Activated T-cell treated with anti-CD3 and anti-CD28 coated beads, Interleukin-2, amount 50 U/mL, for 4 hours (primary cell): ENCODE data around the gene SMC1B. TPM values are rescaled to one million over a fixed set of nuclear protein-coding genes. Genes with fewer than 3 reads are reported as not detected.
A peak's percentile ranks its signal among the peaks of the same experiment; 100 is the strongest.

Experiments
- ATAC-seq, 2 donors: fragments of 200-7000 bp; cut with Tn5 transposase; one replicate each; pipeline ENCODE4 v1.10.0; 2021
- DNase-seq: peaks from one replicate; pipeline ENCODE4 v3.0.0-alpha.2; 2020
- H3K27me3 Mint-ChIP-seq: one replicate; pipeline ENCODE4 v1.8.0; 2021; ENCODE audit warnings: low read depth, mixed read lengths
- H3K36me3 Mint-ChIP-seq: one replicate; pipeline ENCODE4 v1.8.0; 2022; ENCODE audit warnings: mixed read lengths; ENCODE audit not compliant: insufficient read depth
- H3K4me1 Mint-ChIP-seq: one replicate; pipeline ENCODE4 v1.8.0; 2021; ENCODE audit warnings: low read depth, mixed read lengths
- H3K4me3 Mint-ChIP-seq: one replicate; pipeline ENCODE4 v1.8.0; 2021; ENCODE audit warnings: mild to moderate bottlenecking, moderate library complexity, mixed read lengths
- H3K9me3 Mint-ChIP-seq: one replicate; pipeline ENCODE4 v1.8.0; 2021; ENCODE audit warnings: mixed read lengths
- total RNA-seq, 3 donors: library from RNA; stranded (reverse); gene quantifications; one replicate each; pipeline ENCODE4 v1.2.1, GENCODE V29; 2021

The SMC1B gene
- total RNA-seq, 3 donors from 2014 or later = 0.13 to 0.24 (median 0.18) TPM

DNA sequence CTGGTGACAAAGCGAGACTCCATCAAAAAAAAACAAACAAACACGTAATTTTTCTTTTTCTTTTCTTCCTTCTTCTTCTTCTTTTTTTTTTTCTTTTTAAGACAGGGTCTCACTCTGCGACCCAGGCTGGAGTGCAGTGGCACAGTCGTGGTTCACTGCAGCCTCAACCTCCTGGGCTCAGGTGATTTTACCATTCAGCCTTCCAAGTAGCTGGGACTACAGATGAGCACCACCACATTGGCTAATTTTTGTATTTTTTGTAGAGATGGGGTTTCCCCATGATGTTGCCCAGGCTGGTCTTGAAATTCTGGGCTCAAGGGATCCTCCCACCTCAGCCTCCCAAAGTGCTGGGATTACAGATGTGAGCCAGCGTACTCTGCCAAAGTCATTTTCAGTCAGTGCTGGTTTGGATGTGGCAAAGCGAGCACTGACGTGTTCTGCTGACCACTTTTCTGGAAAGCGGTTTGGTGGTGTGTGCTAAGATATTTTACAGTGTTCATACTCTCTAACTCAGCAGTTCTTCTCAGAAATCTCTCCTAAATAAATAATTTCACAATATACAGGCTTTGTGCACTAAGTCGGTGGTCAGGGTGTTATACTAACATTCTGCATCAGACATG lies 92.9 kb downstream of the SMC1B start:
- ATAC-seq (no peak), DNase-seq (no peak)
- H3K27me3 Mint-ChIP-seq = no peaks in the 10 kb centered on the region
- H3K36me3 Mint-ChIP-seq = peaks cover 23% of the 10 kb centered on the region
- peaks cover 86% of the 10 kb centered on the region for H3K4me1 Mint-ChIP-seq
- no peaks in the 10 kb centered on the region for H3K9me3 Mint-ChIP-seq
- peak overlapping the region; percentile 78 for H3K4me3 Mint-ChIP-seq

DNA sequence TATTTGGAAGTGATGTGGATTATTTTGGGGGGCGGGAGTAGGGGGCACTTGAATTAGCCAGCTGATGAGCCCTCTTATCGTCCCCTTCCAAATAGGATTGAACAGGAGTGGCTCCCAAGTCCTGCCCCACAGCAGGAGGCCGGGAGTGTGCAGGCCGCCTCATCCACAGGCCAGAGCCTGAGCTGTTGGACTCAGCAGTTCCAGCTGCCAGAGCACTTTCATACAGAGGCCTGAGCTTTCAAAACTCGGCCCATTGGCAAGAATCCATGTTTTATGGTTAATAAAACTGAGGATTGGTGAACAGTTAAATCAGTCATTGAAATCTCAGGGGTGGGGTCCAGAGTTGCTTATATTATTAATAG lies 94.1 kb downstream of the SMC1B start:
- Mint-ChIP-seq H3K9me3 (no peaks in the 10 kb centered on the region), H3K4me1 (peaks cover 90% of the 10 kb centered on the region), H3K4me3 (peak overlapping the region; percentile 78), H3K36me3 (peaks cover 20% of the 10 kb centered on the region), H3K27me3 (no peaks in the 10 kb centered on the region)
- no peak for ATAC-seq
- no peak for DNase-seq

DNA sequence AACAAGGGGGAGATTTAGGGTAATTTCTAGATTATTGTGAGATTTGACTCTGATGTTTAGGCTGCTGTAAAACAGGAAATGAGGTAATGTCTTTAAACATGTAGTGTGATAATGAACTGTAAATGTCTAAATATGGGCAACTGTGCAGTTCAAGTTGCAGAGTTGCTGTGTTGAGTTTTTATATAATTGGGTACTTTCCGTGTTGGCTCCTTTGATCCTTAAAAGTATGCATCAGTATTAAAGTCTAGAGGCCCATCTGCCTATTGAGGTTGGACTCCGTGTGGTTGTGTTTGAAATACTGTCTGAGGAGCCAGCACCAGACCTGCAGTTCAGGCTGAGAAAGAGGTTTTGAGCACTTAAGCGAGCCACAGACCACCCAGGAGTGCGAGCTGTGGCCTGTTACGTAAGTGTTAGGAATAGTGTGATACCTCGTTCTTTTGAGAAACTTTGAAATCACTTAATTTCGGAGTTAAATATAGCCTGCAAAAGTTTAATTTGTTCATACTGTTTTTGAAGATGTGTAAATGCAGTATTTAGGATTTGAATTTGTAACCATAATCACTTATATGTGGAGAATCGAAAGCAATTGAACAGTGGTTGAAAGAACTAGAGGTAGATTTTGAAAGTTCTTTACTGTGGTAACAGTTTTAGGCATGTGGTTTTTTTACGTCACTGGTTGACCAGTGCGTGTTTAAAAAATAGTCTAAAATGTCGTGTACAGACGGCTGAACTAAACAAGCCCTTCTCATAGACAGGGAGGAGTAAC lies 94.7 kb downstream of the SMC1B start:
- Mint-ChIP-seq H3K27me3 (no peaks in the 10 kb centered on the region), H3K4me1 (peaks cover 89% of the 10 kb centered on the region), H3K9me3 (no peaks in the 10 kb centered on the region), H3K36me3 (peaks cover 14% of the 10 kb centered on the region), H3K4me3 (peak overlapping the region; percentile 78)
- peak; percentile 72 to 78 for ATAC-seq
- peak; percentile 29 for DNase-seq

DNA sequence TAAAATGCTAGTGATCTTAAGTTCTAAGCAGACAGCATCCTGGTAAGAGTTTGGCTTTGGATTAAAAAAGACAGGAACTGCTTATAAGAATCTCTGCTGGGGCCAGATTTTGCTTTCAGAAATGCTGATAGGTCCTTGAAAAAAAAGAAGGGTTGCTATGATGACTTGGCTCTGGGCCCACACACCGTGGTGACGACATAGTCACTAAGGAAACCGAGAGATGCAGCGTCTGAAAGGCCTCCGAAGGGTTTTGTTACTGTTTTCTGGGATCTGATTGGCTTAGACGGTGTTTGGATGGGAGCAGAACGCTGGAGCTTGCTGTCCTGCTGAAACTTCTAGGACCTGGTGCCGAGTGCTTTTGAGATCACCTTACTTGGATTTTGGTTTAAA lies 95.2 kb downstream of the SMC1B start:
- H3K36me3 Mint-ChIP-seq = peaks cover 9% of the 10 kb centered on the region
- peaks cover 86% of the 10 kb centered on the region for H3K4me1 Mint-ChIP-seq
- no peaks in the 10 kb centered on the region for H3K9me3 Mint-ChIP-seq
- peak; percentile 82 to 89 for ATAC-seq
- DNase-seq = peak; percentile 84
- no peaks in the 10 kb centered on the region for H3K27me3 Mint-ChIP-seq
- peak overlapping the region; percentile 78 for H3K4me3 Mint-ChIP-seq

DNA sequence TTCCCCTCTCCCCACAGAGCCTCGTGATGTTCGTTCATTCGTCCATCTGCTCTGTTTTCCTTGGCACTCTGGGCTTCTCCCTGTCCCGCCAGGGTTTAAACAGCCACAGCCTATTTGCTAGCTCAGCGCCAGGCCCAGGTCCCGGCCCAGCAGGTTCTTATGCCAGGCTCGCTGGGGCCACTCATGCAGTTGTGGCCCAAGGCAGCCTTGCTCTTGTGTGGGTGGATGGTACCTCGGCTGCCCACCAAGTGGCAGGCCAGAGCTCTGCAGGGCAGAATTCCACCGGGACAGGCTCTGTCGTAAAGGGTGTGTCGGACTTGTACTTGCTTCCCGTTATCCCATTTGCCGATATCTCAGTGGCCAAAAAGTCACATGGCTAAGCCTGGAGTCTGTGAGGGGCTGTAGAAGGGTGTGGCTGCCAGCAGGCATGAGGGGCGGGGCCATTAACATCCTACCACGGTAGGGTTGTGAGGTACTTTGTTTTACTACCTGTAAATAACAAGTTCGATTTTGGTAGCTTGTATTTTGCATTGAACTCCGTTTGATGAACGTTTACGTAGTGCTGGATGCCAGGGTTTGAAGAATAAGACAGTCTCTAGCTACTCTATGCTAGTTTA lies 95.7 kb downstream of the SMC1B start:
- H3K4me1 Mint-ChIP-seq = peaks cover 87% of the 10 kb centered on the region
- peak overlapping the region; percentile 78 for H3K4me3 Mint-ChIP-seq
- no peak for ATAC-seq
- H3K36me3 Mint-ChIP-seq = peaks cover 10% of the 10 kb centered on the region
- H3K9me3 Mint-ChIP-seq = no peaks in the 10 kb centered on the region
- DNase-seq = no peak
- H3K27me3 Mint-ChIP-seq = no peaks in the 10 kb centered on the region

DNA sequence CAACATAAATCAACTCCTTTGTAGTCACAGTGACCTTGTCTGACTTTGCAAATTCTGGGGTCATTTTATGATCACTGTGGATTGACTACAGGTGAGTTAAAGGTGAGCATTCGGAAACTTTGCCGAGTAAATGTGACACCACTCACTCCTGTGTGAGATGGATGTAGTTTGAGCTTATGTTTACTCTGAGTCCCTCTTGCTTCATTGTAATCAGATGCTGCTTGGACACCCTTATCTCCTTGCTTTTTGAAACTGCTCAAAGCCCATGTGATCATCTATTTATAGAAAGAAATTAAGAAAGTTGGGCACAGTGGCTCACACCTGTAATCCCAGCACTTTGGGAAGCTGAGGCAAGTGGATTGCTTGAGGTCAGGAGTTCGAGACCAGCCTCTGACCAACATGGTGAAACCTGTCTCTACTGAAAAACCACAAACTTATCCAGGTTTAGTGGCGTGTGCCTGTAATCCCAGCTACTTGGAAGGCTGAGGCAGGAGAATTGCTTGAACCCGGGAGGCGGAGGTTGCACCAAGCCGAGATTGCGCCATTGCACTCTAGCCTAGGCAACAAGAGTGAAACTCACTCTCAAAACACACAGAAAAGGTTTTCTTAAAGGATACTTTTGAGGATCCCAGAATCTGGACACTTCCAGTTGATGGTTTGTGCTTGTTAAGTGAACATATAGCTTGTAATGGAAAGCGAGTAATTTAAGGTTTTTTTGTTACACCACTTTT lies 96.4 kb downstream of the SMC1B start:
- ATAC-seq = no peak
- Mint-ChIP-seq H3K4me1 (peaks cover 87% of the 10 kb centered on the region), H3K36me3 (peaks cover 10% of the 10 kb centered on the region), H3K4me3 (no peak overlapping the region), H3K27me3 (no peaks in the 10 kb centered on the region), H3K9me3 (no peaks in the 10 kb centered on the region)
- no peak for DNase-seq

DNA sequence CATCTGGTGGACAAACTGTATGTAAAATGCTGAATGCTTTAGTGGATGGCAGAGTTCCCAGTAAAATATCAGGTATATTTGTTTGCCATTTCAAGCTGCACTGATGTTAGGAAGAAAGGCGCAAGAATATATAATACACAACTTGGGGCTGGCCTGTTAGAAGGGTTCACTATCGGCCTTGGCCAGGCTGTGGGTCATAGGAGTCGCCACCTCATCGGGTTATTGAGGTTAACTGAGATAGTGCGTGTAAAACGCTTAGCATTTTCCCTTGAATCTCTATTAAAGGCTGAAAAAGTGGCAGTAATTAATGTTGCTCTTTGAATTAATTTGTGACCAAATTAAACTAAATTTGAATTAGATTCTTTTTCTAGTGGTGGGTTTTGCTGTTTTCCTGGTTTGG lies 98.6 kb downstream of the SMC1B start:
- ATAC-seq = no peak
- H3K4me3 Mint-ChIP-seq = no peak overlapping the region
- H3K27me3 Mint-ChIP-seq = no peaks in the 10 kb centered on the region
- H3K9me3 Mint-ChIP-seq = no peaks in the 10 kb centered on the region
- peaks cover 14% of the 10 kb centered on the region for H3K36me3 Mint-ChIP-seq
- DNase-seq = no peak
- H3K4me1 Mint-ChIP-seq = peaks cover 84% of the 10 kb centered on the region

DNA sequence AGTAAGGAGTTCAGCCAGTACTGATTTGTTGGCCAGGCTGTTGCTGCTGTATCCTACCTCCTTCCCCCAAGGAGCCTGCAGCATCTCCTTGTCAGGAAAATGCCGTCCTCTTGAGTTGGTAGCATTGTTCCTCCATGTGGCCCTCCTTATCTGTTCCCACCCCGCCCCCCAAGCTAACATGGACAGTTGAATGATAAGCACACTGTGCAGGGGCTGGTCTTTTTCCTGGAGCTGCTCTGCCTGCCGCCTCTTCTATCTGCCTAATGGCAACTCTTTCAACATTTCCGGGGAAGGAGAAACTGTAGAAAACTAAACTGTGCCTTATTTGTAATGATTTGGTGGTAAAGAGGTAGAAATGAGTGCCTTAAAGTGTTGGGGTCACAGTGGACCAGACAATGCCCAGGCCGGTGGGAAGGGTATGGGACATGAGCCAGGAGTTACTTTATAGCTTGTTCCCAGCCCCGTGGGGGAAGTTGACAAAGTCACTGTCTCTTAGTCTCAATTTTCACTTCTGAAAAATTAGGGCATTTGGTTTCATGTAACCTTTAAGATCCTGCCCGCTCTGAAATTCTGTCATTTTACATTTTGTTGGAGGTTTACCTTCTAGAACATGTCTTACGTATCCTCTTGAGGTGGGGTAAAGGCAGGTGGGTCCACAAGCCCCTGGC lies 99.2 kb downstream of the SMC1B start:
- no peak for ATAC-seq
- no peaks in the 10 kb centered on the region for H3K27me3 Mint-ChIP-seq

DNA sequence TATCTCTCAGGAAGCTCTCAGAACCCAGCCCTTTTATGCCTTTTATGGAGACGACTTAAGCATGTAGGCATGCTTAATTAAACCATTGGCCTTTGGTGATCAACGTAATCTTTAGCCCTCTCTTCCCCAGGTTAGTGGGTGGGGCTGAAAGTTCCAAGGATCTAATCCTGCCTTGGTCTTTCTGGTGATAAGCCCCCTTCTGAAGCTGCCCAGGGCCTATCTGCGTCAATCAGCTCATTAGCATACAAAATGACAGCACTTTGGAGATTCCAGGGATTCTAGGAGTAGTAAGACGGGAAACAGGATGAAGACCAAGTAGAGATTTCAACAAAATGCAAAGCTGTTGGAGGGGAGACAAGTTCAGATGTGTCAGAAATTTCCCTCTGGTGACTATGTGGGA lies 100.5 kb downstream of the SMC1B start:
- H3K36me3 Mint-ChIP-seq = peaks cover 14% of the 10 kb centered on the region
- H3K9me3 Mint-ChIP-seq = no peaks in the 10 kb centered on the region
- H3K4me3 Mint-ChIP-seq = no peak overlapping the region
- DNase-seq (no peak), ATAC-seq (no peak)
- peaks cover 76% of the 10 kb centered on the region for H3K4me1 Mint-ChIP-seq
- no peaks in the 10 kb centered on the region for H3K27me3 Mint-ChIP-seq

More for the DNA sequence above, 99.2 kb downstream of the SMC1B start:
- H3K9me3 Mint-ChIP-seq = no peaks in the 10 kb centered on the region
- H3K4me3 Mint-ChIP-seq = no peak overlapping the region
- H3K4me1 Mint-ChIP-seq = peaks cover 81% of the 10 kb centered on the region
- no peak for DNase-seq
- peaks cover 14% of the 10 kb centered on the region for H3K36me3 Mint-ChIP-seq

DNA sequence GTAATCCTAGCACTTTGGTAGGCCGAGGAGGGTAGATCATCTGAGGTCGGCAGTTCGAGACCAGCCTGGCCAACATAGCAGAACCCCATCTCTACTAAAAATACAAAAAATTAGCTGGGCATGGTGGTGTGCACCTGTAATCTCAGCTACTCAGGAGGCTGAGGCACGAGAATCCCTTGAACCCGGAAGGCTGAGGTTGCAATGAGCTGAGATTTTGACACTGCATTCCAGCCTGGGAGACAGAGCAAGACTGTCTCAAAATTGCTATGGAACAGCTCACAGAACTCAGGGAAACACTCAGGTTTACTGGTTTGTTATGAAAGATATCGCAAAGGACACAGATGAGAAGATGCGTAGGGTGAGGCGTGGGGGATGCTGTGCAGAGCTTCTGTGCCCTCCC lies 101.0 kb downstream of the SMC1B start:
- H3K4me3 Mint-ChIP-seq = no peak overlapping the region
- peaks cover 14% of the 10 kb centered on the region for H3K36me3 Mint-ChIP-seq
- H3K4me1 Mint-ChIP-seq = peaks cover 71% of the 10 kb centered on the region
- ATAC-seq (no peak), DNase-seq (no peak)
- H3K9me3 Mint-ChIP-seq = no peaks in the 10 kb centered on the region
- no peaks in the 10 kb centered on the region for H3K27me3 Mint-ChIP-seq

DNA sequence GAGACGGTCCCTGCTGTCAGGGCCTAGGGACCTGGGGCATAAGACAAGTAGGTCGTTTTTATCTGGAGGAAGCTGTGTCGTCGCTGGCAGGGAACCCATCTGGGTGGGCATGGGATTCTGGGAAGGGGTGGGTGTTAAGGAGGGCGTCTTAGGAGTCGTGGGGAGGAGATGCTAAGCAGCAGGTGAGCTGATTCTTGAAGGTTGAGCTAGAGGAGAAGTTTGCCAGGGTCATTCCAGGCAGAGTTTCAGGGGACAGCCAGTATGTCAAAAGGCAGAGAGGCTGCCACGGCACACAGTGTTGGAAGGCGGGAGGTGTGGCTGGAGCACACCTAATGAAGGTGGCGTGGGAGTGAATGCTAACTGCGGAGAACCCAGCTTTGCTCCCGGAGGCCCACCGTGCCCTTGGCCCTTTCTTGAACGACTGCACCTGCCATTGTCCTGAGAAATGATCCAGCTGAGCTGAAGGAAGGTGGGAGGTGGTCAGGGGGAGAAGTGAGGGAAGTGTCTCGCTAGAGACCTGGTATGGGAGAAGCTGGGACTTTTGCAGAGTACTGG lies 102.3 kb downstream of the SMC1B start:
- ATAC-seq = no peak
- Mint-ChIP-seq H3K27me3 (no peaks in the 10 kb centered on the region), H3K4me1 (peaks cover 58% of the 10 kb centered on the region), H3K9me3 (no peaks in the 10 kb centered on the region), H3K4me3 (peak overlapping the region; percentile 90), H3K36me3 (peaks cover 14% of the 10 kb centered on the region)
- DNase-seq = no peak

DNA sequence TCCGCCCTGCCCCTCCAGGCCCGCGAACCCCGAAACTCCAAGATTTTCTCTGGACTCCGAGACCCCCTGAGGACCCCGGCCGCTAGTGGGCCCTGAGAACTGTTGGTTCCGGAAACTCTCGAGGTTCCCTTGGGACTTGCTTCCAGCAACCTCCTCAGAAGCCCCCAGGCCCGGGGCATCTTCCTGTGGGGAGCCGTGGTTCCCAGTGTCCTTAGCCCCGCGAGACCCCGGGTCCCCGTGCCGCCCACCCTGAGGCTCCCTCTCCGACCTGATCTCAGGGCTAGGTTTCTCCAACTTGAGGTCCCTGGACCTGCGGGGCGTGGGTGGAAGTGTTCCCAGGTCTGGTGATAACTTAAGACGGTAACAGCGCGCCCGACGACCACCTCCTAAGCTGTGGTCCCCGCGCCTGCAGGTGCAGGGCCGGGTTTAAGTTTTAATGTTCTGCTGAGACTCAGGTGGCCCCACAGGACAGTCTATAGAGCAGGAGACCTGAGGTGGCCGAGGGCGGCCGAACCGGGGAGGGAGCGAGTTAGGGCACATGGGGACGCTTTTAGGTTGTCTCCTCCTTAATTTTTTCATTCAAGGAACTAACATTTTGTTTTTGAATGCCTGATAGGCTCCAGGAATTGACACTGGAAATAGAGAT lies 102.9 kb downstream of the SMC1B start:
- Mint-ChIP-seq H3K36me3 (peaks cover 14% of the 10 kb centered on the region), H3K27me3 (no peaks in the 10 kb centered on the region), H3K9me3 (no peaks in the 10 kb centered on the region), H3K4me1 (peaks cover 52% of the 10 kb centered on the region), H3K4me3 (peak overlapping the region; percentile 90)
- ATAC-seq = no peak
- DNase-seq = no peak

DNA sequence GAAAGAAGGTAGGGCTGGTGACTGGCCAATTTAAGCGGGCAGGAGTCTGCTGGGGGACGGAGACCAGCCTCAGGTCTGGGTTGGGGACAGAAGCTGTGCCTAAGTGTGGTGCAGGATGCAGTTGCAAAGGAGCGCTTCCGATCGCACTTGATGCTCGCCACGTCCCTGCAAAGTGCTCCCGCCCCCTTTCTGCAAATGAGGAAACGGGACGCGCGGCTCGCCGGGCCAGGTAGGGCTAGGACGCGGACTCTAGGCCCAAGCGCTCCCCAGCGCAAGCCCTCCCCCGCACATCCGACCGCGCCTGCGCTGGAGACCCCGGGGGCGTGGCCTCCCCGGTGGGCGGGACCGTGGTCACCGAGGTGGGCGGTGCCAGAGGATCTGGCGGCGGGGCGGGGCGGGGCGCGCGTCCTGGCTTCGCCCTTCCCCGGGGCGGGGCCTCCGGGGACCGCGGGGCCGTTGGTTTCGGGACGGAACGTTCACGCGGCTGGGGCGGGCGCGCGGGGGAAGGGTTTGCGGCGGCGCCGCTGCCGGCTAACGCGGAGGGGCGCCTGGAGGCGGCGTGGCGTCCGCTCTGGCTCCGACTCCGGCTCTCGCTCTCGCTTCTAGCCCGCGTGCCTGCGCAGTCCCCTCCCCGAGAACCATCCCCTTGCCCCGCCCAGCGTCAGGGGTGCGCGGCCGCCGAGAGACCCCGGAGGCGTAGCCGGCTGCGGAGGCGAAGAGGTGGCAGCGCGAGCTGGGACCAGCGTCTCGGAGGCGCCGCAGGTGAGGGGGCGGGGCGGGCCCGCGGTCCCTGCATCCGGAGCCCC lies 103.8 kb downstream of the SMC1B start, which contains the start of gene FAM118A:
Gene FAM118A, plus strand, starts transcription at position 513 of the 806 bp plus-strand sequence. CDS start 12,446 bp downstream, outside the sequence.
- DNase-seq (peak; percentile 99), ATAC-seq (peak; percentile 88 to 92)
- Mint-ChIP-seq H3K4me3 (peak within 1 kb of the TSS; percentile 90), H3K27me3 (no peaks in the 10 kb centered on the region), H3K4me1 (peaks cover 45% of the 10 kb centered on the region), H3K9me3 (no peaks in the 10 kb centered on the region), H3K36me3 (peaks cover 10% of the 10 kb centered on the region)
